Endothelial cell (in vitro differentiated cells): Measurements from ENCODE around the gene CD83. TPM values are rescaled to one million over a fixed set of nuclear protein-coding genes. Genes with fewer than 3 reads are reported as not detected.

Source experiments
- DNase-seq: peaks from one replicate; pipeline ENCODE4 v3.0.0; 2021; ENCODE audit warnings: low spot score
- H3K27ac Mint-ChIP-seq: one replicate; pipeline ENCODE4 v1.8.0; 2021; ENCODE audit warnings: mixed read lengths, inconsistent platforms; ENCODE audit not compliant: unreplicated experiment
- H3K27me3 Mint-ChIP-seq: one replicate; pipeline ENCODE4 v1.8.0; 2021; ENCODE audit warnings: mild to moderate bottlenecking, moderate library complexity, mixed read lengths, inconsistent platforms; ENCODE audit not compliant: unreplicated experiment
- H3K36me3 Mint-ChIP-seq: one replicate; pipeline ENCODE4 v1.8.0; 2021; ENCODE audit warnings: mild to moderate bottlenecking, low read depth, mixed read lengths, inconsistent platforms; ENCODE audit not compliant: unreplicated experiment
- H3K4me1 Mint-ChIP-seq: one replicate; pipeline ENCODE4 v1.8.0; 2021; ENCODE audit warnings: mild to moderate bottlenecking, mixed read lengths, inconsistent platforms; ENCODE audit not compliant: unreplicated experiment
- H3K4me3 Mint-ChIP-seq: one replicate; pipeline ENCODE4 v1.8.0; 2021; ENCODE audit warnings: mild to moderate bottlenecking, mixed read lengths, inconsistent platforms; ENCODE audit not compliant: unreplicated experiment
- H3K9me3 Mint-ChIP-seq: one replicate; pipeline ENCODE4 v1.8.0; 2021; ENCODE audit warnings: mixed read lengths, inconsistent platforms; ENCODE audit not compliant: unreplicated experiment
- total RNA-seq: library from RNA; stranded (reverse); fragmentation: NEBNext Ultra II Directional; extraction: Animal tissue kit (Norgen Biotek cat#: 25700); gene quantifications from one replicate; pipeline ENCODE4 v1.2.1, GENCODE V29; 2021; ENCODE audit not compliant: unreplicated experiment
- TF ChIP-seq, protein P1 (sequence below): fragments of 200-600 bp; sonication (generic); IDR thresholded peaks from one replicate; pipeline ENCODE4 v1.5.0; 2021; ENCODE audit warnings: antibody characterized with exemption; ENCODE audit not compliant: unreplicated experiment

The CD83 gene
- total RNA-seq, 1 donor from 2014 or later, result 4.3 TPM

DNA sequence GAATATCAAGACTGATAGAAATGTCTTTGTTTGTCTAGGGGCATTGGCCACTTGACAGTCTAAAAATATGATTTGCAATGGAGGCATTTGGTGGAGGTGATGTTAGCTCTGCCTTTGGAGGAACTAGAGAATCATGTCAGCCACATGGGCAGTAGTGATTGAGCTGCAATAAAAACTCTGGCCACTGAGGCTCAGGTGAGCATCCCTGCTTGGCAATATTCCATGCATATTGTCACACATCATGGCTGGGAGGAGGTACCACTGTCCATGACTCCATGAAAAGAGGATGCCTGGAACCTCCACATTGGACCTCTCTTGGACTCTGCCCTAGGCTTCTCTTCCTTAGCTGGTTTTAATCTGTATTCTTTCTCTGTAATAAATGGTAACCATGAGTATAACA, 10.6 kb upstream of the CD83 start:
- Mint-ChIP-seq H3K4me1 (no peaks in the 10 kb centered on the region), H3K27ac (no peak overlapping the region), H3K36me3 (peaks cover 12% of the 10 kb centered on the region), H3K4me3 (no peak overlapping the region), H3K27me3 (peaks cover 3% of the 10 kb centered on the region), H3K9me3 (peaks cover 8% of the 10 kb centered on the region)
- TF ChIP-seq, protein P1, sequence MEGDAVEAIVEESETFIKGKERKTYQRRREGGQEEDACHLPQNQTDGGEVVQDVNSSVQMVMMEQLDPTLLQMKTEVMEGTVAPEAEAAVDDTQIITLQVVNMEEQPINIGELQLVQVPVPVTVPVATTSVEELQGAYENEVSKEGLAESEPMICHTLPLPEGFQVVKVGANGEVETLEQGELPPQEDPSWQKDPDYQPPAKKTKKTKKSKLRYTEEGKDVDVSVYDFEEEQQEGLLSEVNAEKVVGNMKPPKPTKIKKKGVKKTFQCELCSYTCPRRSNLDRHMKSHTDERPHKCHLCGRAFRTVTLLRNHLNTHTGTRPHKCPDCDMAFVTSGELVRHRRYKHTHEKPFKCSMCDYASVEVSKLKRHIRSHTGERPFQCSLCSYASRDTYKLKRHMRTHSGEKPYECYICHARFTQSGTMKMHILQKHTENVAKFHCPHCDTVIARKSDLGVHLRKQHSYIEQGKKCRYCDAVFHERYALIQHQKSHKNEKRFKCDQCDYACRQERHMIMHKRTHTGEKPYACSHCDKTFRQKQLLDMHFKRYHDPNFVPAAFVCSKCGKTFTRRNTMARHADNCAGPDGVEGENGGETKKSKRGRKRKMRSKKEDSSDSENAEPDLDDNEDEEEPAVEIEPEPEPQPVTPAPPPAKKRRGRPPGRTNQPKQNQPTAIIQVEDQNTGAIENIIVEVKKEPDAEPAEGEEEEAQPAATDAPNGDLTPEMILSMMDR, result no peak
- no peak for DNase-seq

DNA sequence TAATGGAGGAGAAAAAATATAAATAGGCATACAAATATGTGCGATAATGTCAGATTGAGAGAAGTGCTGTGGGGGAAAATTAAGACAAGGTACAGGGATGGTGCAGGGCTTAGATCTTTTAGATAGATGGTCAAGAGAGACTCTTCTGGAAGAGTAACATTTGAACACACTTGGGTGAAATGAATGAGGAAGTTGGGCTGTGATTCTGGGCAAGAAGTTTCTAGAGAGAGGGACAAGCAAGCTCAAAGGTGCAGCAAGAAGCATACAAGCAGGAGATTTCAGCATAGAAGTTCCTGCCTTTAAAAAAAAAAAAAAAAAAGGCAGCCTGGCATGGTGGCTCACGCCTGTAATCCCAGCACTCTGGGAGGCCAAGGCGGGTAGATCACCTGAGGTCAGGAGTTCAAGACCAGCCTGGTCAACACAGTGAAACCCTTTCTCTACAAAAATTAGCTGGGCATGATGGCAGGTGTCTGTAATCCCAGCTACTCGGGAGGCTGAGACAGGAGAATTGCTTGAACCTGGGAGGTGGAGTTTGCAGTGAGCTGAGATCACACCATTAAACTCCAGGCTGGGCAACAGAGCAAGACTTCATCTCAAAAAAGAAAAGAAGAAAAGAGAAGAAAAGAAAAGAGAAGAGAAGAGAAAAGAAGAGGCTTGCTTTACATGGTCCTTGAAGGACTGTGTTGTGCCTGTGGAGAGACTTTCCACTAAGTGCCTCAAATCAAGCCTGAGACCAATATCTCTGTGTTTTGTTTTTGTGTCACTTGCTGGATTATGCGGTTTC, 9.7 kb upstream of the CD83 start:
- Mint-ChIP-seq H3K9me3 (peaks cover 8% of the 10 kb centered on the region), H3K36me3 (peaks cover 12% of the 10 kb centered on the region), H3K4me1 (no peaks in the 10 kb centered on the region), H3K27me3 (peaks cover 3% of the 10 kb centered on the region), H3K4me3 (no peak overlapping the region), H3K27ac (no peak overlapping the region)
- no peak for DNase-seq
- TF ChIP-seq, protein P1, result no peak

DNA sequence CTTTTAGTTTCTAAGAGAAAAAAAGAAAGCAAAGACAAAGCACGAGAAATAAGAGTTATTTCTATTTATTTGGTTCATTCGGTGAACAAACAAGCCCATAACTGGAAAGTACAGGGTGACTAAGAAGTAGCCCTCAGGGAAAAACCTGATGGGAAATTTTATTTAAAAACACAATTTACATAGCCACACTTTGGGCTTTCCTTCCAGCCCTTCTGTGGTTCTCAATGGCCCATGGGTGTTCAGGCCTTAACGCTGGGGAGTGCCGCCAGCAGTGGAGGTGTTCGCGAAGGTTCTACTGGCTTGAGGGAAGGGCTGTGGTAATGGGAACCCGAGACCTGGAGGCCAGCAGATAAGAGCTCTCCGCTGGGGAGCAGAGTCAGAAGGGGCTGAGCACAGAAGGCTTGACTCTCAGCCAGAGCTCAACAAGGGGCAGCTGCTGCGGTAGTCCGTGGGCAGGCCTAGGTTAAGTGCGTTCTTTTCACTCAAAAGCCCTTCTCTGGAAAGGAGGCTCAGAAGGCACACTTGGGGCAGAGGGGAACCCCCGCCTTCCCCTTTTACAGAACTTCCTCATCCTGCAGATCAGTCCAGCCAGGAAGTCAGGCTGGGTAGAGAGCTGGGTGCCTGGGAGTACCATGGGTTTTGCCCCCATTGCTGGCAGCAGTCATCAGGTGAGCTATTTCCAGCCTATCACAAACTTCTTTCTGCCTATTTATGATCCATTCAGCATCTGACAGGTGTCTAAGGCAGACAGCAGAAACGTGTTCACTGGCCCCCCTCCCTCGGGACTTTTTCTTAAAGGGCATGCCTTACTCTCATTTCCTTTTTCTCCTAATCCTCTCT, 8.8 kb upstream of the CD83 start:
- H3K36me3 Mint-ChIP-seq, result peaks cover 12% of the 10 kb centered on the region
- H3K27ac Mint-ChIP-seq, result no peak overlapping the region
- H3K4me3 Mint-ChIP-seq, result no peak overlapping the region
- H3K4me1 Mint-ChIP-seq, result no peaks in the 10 kb centered on the region
- no peak for DNase-seq
- peaks cover 3% of the 10 kb centered on the region for H3K27me3 Mint-ChIP-seq
- peaks cover 8% of the 10 kb centered on the region for H3K9me3 Mint-ChIP-seq
- TF ChIP-seq, protein P1, result no peak

DNA sequence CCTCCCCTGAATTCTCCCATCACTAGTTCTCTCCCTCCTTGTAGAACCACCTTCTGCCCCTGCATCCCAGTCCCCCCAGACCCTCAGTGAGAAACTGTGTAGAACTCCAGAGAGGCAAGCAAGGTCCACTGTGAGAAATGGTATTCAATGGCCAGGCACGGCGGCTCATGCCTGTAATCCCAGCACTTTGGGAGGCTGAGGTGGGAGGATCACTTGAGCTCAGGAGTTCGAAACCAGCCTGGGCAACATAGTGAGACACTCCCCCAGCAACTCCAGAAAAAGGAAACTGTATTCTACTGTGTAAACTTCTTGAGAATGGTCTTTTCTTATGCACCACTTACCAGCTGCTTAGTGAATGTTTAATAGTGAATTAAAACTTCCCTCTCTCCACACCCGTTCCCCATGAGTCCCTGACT, 8.2 kb upstream of the CD83 start:
- Mint-ChIP-seq H3K4me3 (no peak overlapping the region), H3K9me3 (peaks cover 8% of the 10 kb centered on the region), H3K27me3 (peaks cover 3% of the 10 kb centered on the region), H3K27ac (no peak overlapping the region), H3K36me3 (peaks cover 12% of the 10 kb centered on the region), H3K4me1 (no peaks in the 10 kb centered on the region)
- TF ChIP-seq, protein P1, result no peak
- no peak for DNase-seq
